Right lobe of liver (tissue), 4 donors: Measurements from ENCODE around the gene CCDC92.

ENCODE experiments used
- POLR2A ChIP-seq: fragments of 450-650 bp; IDR thresholded peaks from one replicate; pipeline ENCODE4 v1.6.1; 2017; ENCODE audit warnings: antibody characterized with exemption, mild to moderate bottlenecking
- TF ChIP-seq, protein P1 (sequence below), 4 donors: fragments of 200-600 bp in 3 of 4; fragments of 450-650 bp in 1 of 4; IDR thresholded peaks; one replicate each; pipeline versions ENCODE4 v1.5.1 to v1.8.0; 2016 to 2022; ENCODE audit warnings: antibody characterized with exemption in 4 of 4, mild to moderate bottlenecking in 2 of 4
- donor health status: DM: no; HTN: no; CAD: no.
- donor health status: DM: no; HTN: no; CAD: no.
- donor health status: DM: no; HTN: yes; CAD: no.

DNA sequence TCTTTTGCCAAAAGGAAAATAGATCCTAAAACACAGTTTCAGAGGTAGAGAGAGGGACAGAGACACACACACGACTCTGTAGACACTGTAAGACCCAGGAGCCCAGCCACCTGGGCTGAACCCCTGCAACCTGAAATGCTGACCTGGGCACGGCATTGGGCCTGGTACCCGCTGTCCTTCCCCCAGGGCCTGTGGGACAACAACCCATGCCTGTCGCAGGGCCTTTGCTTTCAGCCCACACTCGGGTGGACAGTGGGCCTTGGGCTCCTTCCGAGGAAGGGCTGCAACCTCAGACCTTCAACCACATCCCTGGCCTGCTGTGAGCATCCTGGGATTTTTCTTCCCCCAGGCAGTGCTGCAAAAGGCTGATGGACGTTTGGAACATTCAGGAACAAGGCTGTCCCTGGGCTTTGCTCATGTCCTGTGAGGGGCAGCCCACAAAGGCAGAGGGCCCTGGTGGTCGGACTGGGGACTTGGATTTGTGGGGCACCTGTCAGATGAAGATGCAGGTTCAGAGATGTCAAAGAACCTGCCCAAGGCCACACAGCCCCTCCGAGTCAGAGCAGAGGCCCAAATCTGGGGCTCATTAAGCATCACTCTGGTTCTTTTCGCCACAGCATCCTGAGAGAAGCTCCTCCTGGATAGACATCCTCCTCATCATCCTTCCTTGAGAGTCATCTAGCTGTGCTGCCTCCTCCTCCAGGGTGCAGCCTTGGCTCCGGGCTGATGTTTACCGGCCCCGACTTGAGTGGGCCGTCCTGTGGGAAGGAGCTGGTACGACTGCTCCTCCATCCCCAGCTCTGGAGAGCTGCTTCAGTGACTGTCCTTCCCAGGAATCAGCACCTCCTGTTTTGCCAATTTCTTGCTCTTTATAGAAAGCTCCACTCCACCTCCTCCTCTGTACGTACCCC lies 32.7 kb downstream of the CCDC92 start:
- TF ChIP-seq, protein P1, sequence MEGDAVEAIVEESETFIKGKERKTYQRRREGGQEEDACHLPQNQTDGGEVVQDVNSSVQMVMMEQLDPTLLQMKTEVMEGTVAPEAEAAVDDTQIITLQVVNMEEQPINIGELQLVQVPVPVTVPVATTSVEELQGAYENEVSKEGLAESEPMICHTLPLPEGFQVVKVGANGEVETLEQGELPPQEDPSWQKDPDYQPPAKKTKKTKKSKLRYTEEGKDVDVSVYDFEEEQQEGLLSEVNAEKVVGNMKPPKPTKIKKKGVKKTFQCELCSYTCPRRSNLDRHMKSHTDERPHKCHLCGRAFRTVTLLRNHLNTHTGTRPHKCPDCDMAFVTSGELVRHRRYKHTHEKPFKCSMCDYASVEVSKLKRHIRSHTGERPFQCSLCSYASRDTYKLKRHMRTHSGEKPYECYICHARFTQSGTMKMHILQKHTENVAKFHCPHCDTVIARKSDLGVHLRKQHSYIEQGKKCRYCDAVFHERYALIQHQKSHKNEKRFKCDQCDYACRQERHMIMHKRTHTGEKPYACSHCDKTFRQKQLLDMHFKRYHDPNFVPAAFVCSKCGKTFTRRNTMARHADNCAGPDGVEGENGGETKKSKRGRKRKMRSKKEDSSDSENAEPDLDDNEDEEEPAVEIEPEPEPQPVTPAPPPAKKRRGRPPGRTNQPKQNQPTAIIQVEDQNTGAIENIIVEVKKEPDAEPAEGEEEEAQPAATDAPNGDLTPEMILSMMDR (IDR thresholded peaks at IDR 0.05), result no peak
- TF ChIP-seq POLR2A, result no peak
